Endothelial cell (in vitro differentiated cells): ENCODE results near the gene BCL2A1. TPM values are rescaled to one million over a fixed set of nuclear protein-coding genes. Genes with fewer than 3 reads are reported as not detected.

Experiments used
- DNase-seq: peaks from one replicate; pipeline ENCODE4 v3.0.0; 2021; ENCODE audit warnings: low spot score
- H3K27ac Mint-ChIP-seq: one replicate; pipeline ENCODE4 v1.8.0; 2021; ENCODE audit warnings: mixed read lengths, inconsistent platforms; ENCODE audit not compliant: unreplicated experiment
- H3K27me3 Mint-ChIP-seq: one replicate; pipeline ENCODE4 v1.8.0; 2021; ENCODE audit warnings: mild to moderate bottlenecking, moderate library complexity, mixed read lengths, inconsistent platforms; ENCODE audit not compliant: unreplicated experiment
- H3K36me3 Mint-ChIP-seq: one replicate; pipeline ENCODE4 v1.8.0; 2021; ENCODE audit warnings: mild to moderate bottlenecking, low read depth, mixed read lengths, inconsistent platforms; ENCODE audit not compliant: unreplicated experiment
- H3K4me1 Mint-ChIP-seq: one replicate; pipeline ENCODE4 v1.8.0; 2021; ENCODE audit warnings: mild to moderate bottlenecking, mixed read lengths, inconsistent platforms; ENCODE audit not compliant: unreplicated experiment
- H3K4me3 Mint-ChIP-seq: one replicate; pipeline ENCODE4 v1.8.0; 2021; ENCODE audit warnings: mild to moderate bottlenecking, mixed read lengths, inconsistent platforms; ENCODE audit not compliant: unreplicated experiment
- H3K9me3 Mint-ChIP-seq: one replicate; pipeline ENCODE4 v1.8.0; 2021; ENCODE audit warnings: mixed read lengths, inconsistent platforms; ENCODE audit not compliant: unreplicated experiment
- total RNA-seq: library from RNA; stranded (reverse); fragmentation: NEBNext Ultra II Directional; extraction: Animal tissue kit (Norgen Biotek cat#: 25700); gene quantifications from one replicate; pipeline ENCODE4 v1.2.1, GENCODE V29; 2021; ENCODE audit not compliant: unreplicated experiment
- TF ChIP-seq, protein P1 (sequence below): fragments of 200-600 bp; sonication (generic); IDR thresholded peaks from one replicate; pipeline ENCODE4 v1.5.0; 2021; ENCODE audit warnings: antibody characterized with exemption; ENCODE audit not compliant: unreplicated experiment

BCL2A1 gene
- total RNA-seq, 1 donor from 2014 or later, result 2.1 TPM

GRCh38 chr15:80007532-80007931 is 36.5 kb upstream of the BCL2A1 start:
- peaks cover 11% of the 10 kb centered on the region for H3K4me1 Mint-ChIP-seq
- H3K4me3 Mint-ChIP-seq, result no peak overlapping the region
- no peak overlapping the region for H3K27ac Mint-ChIP-seq
- H3K27me3 Mint-ChIP-seq, result peaks cover 2% of the 10 kb centered on the region
- no peaks in the 10 kb centered on the region for H3K9me3 Mint-ChIP-seq
- TF ChIP-seq, protein P1, sequence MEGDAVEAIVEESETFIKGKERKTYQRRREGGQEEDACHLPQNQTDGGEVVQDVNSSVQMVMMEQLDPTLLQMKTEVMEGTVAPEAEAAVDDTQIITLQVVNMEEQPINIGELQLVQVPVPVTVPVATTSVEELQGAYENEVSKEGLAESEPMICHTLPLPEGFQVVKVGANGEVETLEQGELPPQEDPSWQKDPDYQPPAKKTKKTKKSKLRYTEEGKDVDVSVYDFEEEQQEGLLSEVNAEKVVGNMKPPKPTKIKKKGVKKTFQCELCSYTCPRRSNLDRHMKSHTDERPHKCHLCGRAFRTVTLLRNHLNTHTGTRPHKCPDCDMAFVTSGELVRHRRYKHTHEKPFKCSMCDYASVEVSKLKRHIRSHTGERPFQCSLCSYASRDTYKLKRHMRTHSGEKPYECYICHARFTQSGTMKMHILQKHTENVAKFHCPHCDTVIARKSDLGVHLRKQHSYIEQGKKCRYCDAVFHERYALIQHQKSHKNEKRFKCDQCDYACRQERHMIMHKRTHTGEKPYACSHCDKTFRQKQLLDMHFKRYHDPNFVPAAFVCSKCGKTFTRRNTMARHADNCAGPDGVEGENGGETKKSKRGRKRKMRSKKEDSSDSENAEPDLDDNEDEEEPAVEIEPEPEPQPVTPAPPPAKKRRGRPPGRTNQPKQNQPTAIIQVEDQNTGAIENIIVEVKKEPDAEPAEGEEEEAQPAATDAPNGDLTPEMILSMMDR, result no peak
- DNase-seq, result no peak
- no peaks in the 10 kb centered on the region for H3K36me3 Mint-ChIP-seq

GRCh38 chr15:80006946-80007345 is 36.0 kb upstream of the BCL2A1 start:
- no peaks in the 10 kb centered on the region for H3K36me3 Mint-ChIP-seq
- H3K27me3 Mint-ChIP-seq, result no peaks in the 10 kb centered on the region
- H3K27ac Mint-ChIP-seq, result no peak overlapping the region
- no peaks in the 10 kb centered on the region for H3K9me3 Mint-ChIP-seq
- TF ChIP-seq, protein P1, result no peak
- no peak for DNase-seq
- H3K4me3 Mint-ChIP-seq, result no peak overlapping the region
- peaks cover 8% of the 10 kb centered on the region for H3K4me1 Mint-ChIP-seq

DNA sequence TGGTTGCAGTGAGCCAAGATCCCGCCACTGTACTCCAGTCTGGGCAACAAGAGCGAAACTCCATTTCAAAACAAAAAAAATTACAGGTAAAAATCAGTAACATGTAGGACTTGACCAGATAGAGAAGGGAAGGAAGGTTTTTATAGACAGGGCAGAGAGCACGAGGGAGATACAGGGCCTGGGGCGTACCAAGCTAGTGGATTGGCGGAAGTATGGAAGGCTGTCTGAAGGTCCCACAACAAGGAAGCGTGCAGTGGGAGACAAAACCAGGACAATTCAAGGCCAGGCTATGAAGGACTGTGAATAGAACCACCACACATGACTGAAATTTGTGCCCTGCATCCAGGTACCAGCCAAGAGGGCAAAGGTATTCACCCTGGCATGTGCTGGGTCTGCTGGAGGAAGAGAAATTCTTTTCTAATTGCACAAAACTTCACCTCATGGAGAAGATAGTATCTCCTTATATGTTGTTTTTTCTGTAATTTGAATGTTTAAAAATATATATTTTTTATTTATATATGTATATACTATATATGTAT is 33.0 kb upstream of the BCL2A1 start:
- H3K36me3 Mint-ChIP-seq, result no peaks in the 10 kb centered on the region
- H3K27me3 Mint-ChIP-seq, result peaks cover 3% of the 10 kb centered on the region
- peaks cover 8% of the 10 kb centered on the region for H3K4me1 Mint-ChIP-seq
- no peaks in the 10 kb centered on the region for H3K9me3 Mint-ChIP-seq
- no peak overlapping the region for H3K4me3 Mint-ChIP-seq
- DNase-seq, result no peak
- TF ChIP-seq, protein P1, result no peak
- peak overlapping the region; percentile 13 for H3K27ac Mint-ChIP-seq

- Mint-ChIP-seq H3K27me3 (peaks cover 3% of the 10 kb centered on the region), H3K9me3 (no peaks in the 10 kb centered on the region), H3K36me3 (no peaks in the 10 kb centered on the region), H3K4me3 (no peak overlapping the region), H3K27ac (peak overlapping the region; percentile 86), H3K4me1 (peaks cover 8% of the 10 kb centered on the region)
- TF ChIP-seq, protein P1, result no peak
- DNase-seq, result no peak
Observed at GRCh38 chr15:80003171-80003570, 32.2 kb upstream of the BCL2A1 start.

DNA sequence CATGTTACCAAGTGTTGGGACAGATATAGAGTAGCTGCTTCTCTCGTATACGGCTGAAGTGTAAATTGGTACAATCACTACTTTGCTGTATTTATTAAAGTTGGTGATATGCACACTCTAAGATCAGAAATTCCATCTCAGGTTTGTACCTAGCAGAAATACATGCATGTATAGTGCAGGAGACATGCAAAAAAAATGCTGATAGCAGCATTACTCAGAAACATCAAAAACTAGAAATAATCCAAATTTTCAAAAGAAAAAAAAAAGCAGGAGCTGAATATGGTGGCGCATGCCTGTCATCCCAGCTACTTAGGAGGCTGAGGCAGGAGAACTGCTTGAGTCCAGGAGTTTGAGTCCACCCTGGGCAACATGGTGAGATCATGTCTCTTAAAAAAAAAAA is 31.3 kb upstream of the BCL2A1 start:
- DNase-seq, result no peak
- H3K9me3 Mint-ChIP-seq, result no peaks in the 10 kb centered on the region
- peak overlapping the region; percentile 84 for H3K27ac Mint-ChIP-seq
- H3K4me3 Mint-ChIP-seq, result no peak overlapping the region
- no peaks in the 10 kb centered on the region for H3K36me3 Mint-ChIP-seq
- peaks cover 4% of the 10 kb centered on the region for H3K4me1 Mint-ChIP-seq
- TF ChIP-seq, protein P1, result no peak
- peaks cover 3% of the 10 kb centered on the region for H3K27me3 Mint-ChIP-seq
